ENCODE measurements around the gene ENTREP1. TPM values are rescaled to one million over a fixed set of nuclear protein-coding genes. Genes with fewer than 3 reads are reported as not detected.

Gene ENTREP1
- total RNA-seq, 1 experiment from 2014 or later = not detected

- H3K27me3 Mint-ChIP-seq (ENCODE audit: insufficient read depth, unreplicated experiment) = no peaks in the 10 kb centered on the region
- DNase-seq = no peak
- Histone ChIP-seq H3K27me3 (replicated peaks; ENCODE audit: control insufficient read depth, insufficient read depth, low read length) (no peaks in the 10 kb centered on the region), H3K4me1 (no peaks in the 10 kb centered on the region), H3K36me3 (ENCODE audit: control insufficient read depth, insufficient read depth, low read length) (no peaks in the 10 kb centered on the region), H3K9me3 (no peaks in the 10 kb centered on the region), H3K4me3 (ENCODE audit: low read depth, low read length) (no peak overlapping the region)
- no peaks in the 10 kb centered on the region for H3K36me3 Mint-ChIP-seq (ENCODE audit: insufficient read depth, unreplicated experiment)
- no peak overlapping the region for H3K4me3 Mint-ChIP-seq (ENCODE audit: unreplicated experiment)
- intact Hi-C loops (cut with micrococcal nuclease; ENCODE audit: unreplicated experiment) = no loop called here
- ChIA-PET POLR2A (no interaction called here), CTCF (no interaction called here)
- no peak overlapping the region for H3K27ac Mint-ChIP-seq (ENCODE audit: unreplicated experiment)
- H3K4me1 Mint-ChIP-seq (ENCODE audit: low read depth, unreplicated experiment) = no peaks in the 10 kb centered on the region
- H3K9me3 Mint-ChIP-seq (ENCODE audit: unreplicated experiment) = no peaks in the 10 kb centered on the region
- no TSS peak for BruUV-seq (replicated peaks)
- no peak for TF ChIP-seq CTCF (IDR thresholded peaks at IDR 0.05; ENCODE audit: insufficient read depth in 1 of 2, low read depth in 1 of 2, low read length in 1 of 2, severe bottlenecking in 1 of 2, unreplicated experiment in 1 of 2)
These were observed 52.3 kb downstream of the ENTREP1 start for GRCh38 chr9:69377291-69377690.

GRCh38 chr9:69377981-69378380, 53.0 kb downstream of the ENTREP1 start:
- no peak for DNase-seq
- no peaks in the 10 kb centered on the region for H3K36me3 Mint-ChIP-seq (ENCODE audit: insufficient read depth, unreplicated experiment)
- H3K27me3 ChIP-seq (replicated peaks; ENCODE audit: control insufficient read depth, insufficient read depth, low read length) = no peaks in the 10 kb centered on the region
- H3K4me1 ChIP-seq = no peaks in the 10 kb centered on the region
- no peak overlapping the region for H3K4me3 Mint-ChIP-seq (ENCODE audit: unreplicated experiment)
- no peak overlapping the region for H3K4me3 ChIP-seq (ENCODE audit: low read depth, low read length)
- H3K27ac Mint-ChIP-seq (ENCODE audit: unreplicated experiment) = no peak overlapping the region
- no peaks in the 10 kb centered on the region for H3K36me3 ChIP-seq (ENCODE audit: control insufficient read depth, insufficient read depth, low read length)
- intact Hi-C loops (cut with micrococcal nuclease; ENCODE audit: unreplicated experiment) = no loop called here
- no peaks in the 10 kb centered on the region for H3K9me3 Mint-ChIP-seq (ENCODE audit: unreplicated experiment)
- H3K27me3 Mint-ChIP-seq (ENCODE audit: insufficient read depth, unreplicated experiment) = no peaks in the 10 kb centered on the region
- H3K9me3 ChIP-seq = no peaks in the 10 kb centered on the region
- no peaks in the 10 kb centered on the region for H3K4me1 Mint-ChIP-seq (ENCODE audit: low read depth, unreplicated experiment)
- ChIA-PET POLR2A (no interaction called here), CTCF (no interaction called here)
- no peak for TF ChIP-seq CTCF (IDR thresholded peaks at IDR 0.05; ENCODE audit: insufficient read depth in 1 of 2, low read depth in 1 of 2, low read length in 1 of 2, severe bottlenecking in 1 of 2, unreplicated experiment in 1 of 2)
- BruUV-seq (replicated peaks) = no TSS peak

DNA sequence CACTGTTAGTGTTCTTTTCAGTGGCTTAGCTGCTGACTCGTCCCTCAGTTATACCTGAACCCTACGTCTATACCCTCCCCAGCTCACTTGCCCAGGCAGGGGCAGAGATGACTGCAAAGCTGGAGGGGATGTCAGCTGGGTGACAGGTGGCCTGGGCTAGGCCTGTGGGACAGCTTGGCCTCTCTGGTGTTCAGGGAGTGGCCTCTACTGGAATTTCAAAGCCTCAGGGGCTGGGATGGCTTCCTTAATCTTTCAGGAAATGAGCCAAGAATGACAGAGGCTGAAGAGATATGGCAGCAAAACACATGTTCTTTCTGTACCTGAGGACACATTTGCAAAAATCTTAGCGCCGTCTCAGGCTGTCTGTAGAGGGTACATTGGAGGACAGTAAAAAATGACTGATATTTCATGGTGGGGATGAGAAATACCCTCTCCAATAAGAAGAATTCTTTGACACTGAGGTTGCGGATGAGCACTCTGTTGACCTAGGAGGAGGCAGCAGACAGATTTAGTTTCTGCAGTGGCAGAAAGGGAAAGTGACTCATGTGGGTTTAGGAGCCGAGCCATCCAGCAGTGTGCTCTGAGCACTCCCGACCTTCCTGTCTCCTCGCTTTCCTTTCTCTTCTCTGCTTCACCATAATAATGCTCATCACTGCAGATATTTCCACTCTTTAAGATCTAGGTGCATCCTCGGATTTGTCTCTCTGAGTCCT, 54.4 kb downstream of the ENTREP1 start:
- no TSS peak for BruUV-seq (replicated peaks)
- Histone ChIP-seq H3K9me3 (no peaks in the 10 kb centered on the region), H3K27me3 (replicated peaks; ENCODE audit: control insufficient read depth, insufficient read depth, low read length) (no peaks in the 10 kb centered on the region), H3K36me3 (ENCODE audit: control insufficient read depth, insufficient read depth, low read length) (no peaks in the 10 kb centered on the region), H3K4me3 (ENCODE audit: low read depth, low read length) (no peak overlapping the region), H3K4me1 (no peaks in the 10 kb centered on the region)
- intact Hi-C loops (cut with micrococcal nuclease; ENCODE audit: unreplicated experiment) = no loop called here
- H3K36me3 Mint-ChIP-seq (ENCODE audit: insufficient read depth, unreplicated experiment) = no peaks in the 10 kb centered on the region
- no peak overlapping the region for H3K4me3 Mint-ChIP-seq (ENCODE audit: unreplicated experiment)
- H3K27ac Mint-ChIP-seq (ENCODE audit: unreplicated experiment) = no peak overlapping the region
- no peak for TF ChIP-seq CTCF (IDR thresholded peaks at IDR 0.05; ENCODE audit: insufficient read depth in 1 of 2, low read depth in 1 of 2, low read length in 1 of 2, severe bottlenecking in 1 of 2, unreplicated experiment in 1 of 2)
- ChIA-PET POLR2A (interaction anchor here (0.6 kb wide), 1 partner anchor 958 kb away, joined by 3 read pairs; no protein-coding TSS in a partner anchor), CTCF (no interaction called here)
- DNase-seq = peak in 1 of 2 experiments; percentile 34
- no peaks in the 10 kb centered on the region for H3K4me1 Mint-ChIP-seq (ENCODE audit: low read depth, unreplicated experiment)
- no peaks in the 10 kb centered on the region for H3K27me3 Mint-ChIP-seq (ENCODE audit: insufficient read depth, unreplicated experiment)
- H3K9me3 Mint-ChIP-seq (ENCODE audit: unreplicated experiment) = no peaks in the 10 kb centered on the region

Data from Caco-2 (cell line).